BJ (cell line): ENCODE results near the gene HAPLN2. TPM values are rescaled to one million over a fixed set of nuclear protein-coding genes. Genes with fewer than 3 reads are reported as not detected.

Experiments
- CTCF ChIA-PET: fragments of 350-600 bp; formaldehyde crosslinking; extraction: SDS; loops from one replicate; lab custom pipeline; 2021; ENCODE audit warnings: antibody characterized with exemption, inconsistent platforms; lab: Yijun Ruan, JAX
- POLR2A ChIA-PET: fragments of 300-600 bp; sonication (Branson Sonifier 250); formaldehyde crosslinking; extraction: SDS; loops from one replicate; lab custom pipeline; 2021; ENCODE audit warnings: antibody characterized with exemption; lab: Charles Lee
- DNase-seq: peaks from one replicate; pipeline ENCODE4 v3.0.0-alpha.2; 2011; ENCODE audit warnings: low read depth
- H3K27me3 ChIP-seq: 2 replicates; pipeline ENCODE4 v1.6.0; 2011; ENCODE audit warnings: low read length; ENCODE audit not compliant: control insufficient read depth, insufficient read depth
- H3K36me3 ChIP-seq: 2 replicates; pipeline ENCODE4 v1.5.1; 2011; ENCODE audit warnings: low read length; ENCODE audit not compliant: control insufficient read depth, insufficient read depth
- H3K4me3 ChIP-seq: 2 replicates; pipeline ENCODE4 v1.5.1; 2011; ENCODE audit warnings: low read depth, mild to moderate bottlenecking, control low read depth, low read length
- CTCF ChIP-seq: IDR thresholded peaks from 2 replicates; pipeline ENCODE4 v1.5.1; 2011; ENCODE audit warnings: low read depth, mild to moderate bottlenecking, control low read depth, inconsistent platforms, low read length, moderate library complexity; ENCODE audit not compliant: insufficient read depth
- polyA plus RNA-seq: library from polyadenylated mRNA; depleted of rRNA; stranded (reverse); fragments of >200 nt; gene quantifications from 2 replicates; pipeline ENCODE4 v1.2.3, GENCODE V29; 2011

HAPLN2 gene
- polyA plus RNA-seq, 1 experiment, result not detected

GRCh38 chr1:156574039-156574633 is 45.1 kb upstream of the HAPLN2 start:
- POLR2A ChIA-PET, result no interaction called here
- Histone ChIP-seq H3K4me3 (no peak overlapping the region), H3K27me3 (0 out of 2 replicates have a peak, but pooled peaks cover 2% of the 10 kb centered on the region), H3K36me3 (no peaks in the 10 kb centered on the region)
- TF ChIP-seq CTCF, result no peak
- DNase-seq, result no peak
- CTCF ChIA-PET, result interaction anchor here (0.6 to 1.2 kb wide), 2 partner anchors 8 to 53 kb away, joined by 3 read pairs; no protein-coding TSS in a partner anchor

DNA sequence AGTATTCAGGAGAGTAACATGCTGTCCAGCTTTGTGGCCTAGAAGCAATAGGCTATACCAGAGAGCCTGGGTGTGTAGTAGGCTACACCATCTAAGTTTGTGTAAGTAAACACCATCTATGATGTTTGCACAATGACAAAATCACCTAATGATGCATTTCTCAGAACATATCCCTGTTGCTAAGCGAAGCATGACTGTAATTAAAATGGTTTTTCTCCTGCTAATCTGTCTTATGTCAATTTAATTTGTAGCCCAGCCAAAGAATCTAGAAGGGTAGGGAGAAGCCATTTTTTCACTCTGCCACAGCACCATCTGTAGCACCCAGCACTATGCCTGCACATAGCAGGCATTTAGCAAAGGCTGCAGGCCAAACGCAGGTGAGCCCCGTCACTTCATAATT is 41.7 kb upstream of the HAPLN2 start:
- Histone ChIP-seq H3K27me3 (peaks cover 3% of the 10 kb centered on the region; the same call in 1 of the 2 replicates), H3K4me3 (no peak overlapping the region), H3K36me3 (no peaks in the 10 kb centered on the region)
- no peak for DNase-seq
- ChIA-PET POLR2A (no interaction called here), CTCF (interaction anchor here (1.4 kb wide), 1 partner anchor 31 kb away, joined by 3 read pairs; no protein-coding TSS in a partner anchor)
- TF ChIP-seq CTCF, result no peak

DNA sequence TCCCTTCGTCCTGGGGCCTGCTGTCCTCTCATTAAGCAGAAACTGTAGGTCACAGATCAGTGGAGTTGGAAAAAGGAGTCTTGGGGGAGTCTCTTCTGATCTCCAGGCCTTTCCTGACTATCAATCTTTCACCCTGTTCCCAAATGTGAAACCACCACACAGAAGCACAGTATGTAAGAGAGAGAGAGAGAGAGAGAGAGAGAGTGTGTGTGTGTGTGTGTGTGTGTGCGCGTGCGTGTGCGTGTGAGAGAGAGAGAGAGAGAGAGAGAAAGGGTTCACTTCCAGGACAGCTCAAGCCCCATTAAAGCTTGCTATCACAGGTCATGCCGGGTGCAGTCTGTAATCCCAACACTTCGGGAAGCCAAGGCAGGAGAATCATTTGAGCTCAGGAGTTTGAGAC is 41.2 kb upstream of the HAPLN2 start:
- Histone ChIP-seq H3K27me3 (peaks cover 3% of the 10 kb centered on the region; the same call in 1 of the 2 replicates), H3K4me3 (no peak overlapping the region), H3K36me3 (no peaks in the 10 kb centered on the region)
- ChIA-PET CTCF (interaction anchor here (1.4 kb wide), 1 partner anchor 31 kb away, joined by 3 read pairs; no protein-coding TSS in a partner anchor), POLR2A (no interaction called here)
- no peak for TF ChIP-seq CTCF
- no peak for DNase-seq

- ChIA-PET CTCF (no interaction called here), POLR2A (interaction anchor here (0.6 kb wide), 1 partner anchor 103 kb away, joined by 3 read pairs; no protein-coding TSS in a partner anchor)
- no peak for DNase-seq
- Histone ChIP-seq H3K4me3 (no peak within 1 kb of the TSS), H3K27me3 (peaks cover 1% of the 10 kb centered on the region; the same call in 1 of the 2 replicates), H3K36me3 (no peaks in the 10 kb centered on the region)
- TF ChIP-seq CTCF, result no peak
Measured at GRCh38 chr1:156579472-156579871, 39.7 kb upstream of the HAPLN2 start, which contains the start of gene TTC24. Gene TTC24, plus strand, starts transcription at chr1:156579723. Its CDS starts 1,642 bp downstream, at chr1:156581365.

DNA sequence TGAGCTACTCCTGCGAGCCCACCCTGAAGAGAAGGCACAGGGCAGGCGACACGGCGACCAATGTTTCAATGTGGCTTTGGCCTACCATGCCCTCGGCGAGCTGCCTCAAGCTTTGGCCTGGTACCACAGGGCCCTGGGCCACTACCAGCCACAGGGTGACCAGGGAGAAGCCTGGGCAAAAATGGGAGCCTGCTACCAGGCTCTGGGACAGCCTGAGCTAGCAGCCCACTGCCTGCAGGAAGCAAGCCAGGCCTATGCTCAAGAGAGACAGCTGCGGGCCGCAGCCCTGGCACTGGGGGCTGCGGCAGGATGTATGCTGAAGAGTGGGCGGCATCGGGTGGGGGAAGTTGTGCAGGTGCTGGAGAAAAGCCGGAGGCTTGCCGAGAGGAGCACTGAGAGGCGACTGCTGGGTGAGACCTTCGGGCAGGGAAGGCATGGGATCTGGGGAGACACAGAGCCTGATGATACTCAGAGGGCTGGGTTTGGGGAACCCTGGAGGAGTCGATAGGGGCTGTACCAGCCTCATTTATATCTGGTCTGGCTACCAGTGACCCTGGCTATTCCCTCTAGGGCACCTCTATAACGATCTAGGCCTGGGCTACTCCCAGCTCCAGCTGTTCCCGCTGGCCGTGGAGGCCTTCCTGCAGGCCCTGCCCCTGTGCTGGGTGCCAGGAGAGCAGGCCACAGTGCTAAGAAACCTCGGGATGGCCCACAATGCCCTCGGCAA is 37.4 kb upstream of the HAPLN2 start:
- ChIA-PET CTCF (interaction anchor here (0.5 to 2.4 kb wide), 16 partner anchors 8 to 453 kb away, joined by 3 to 16 read pairs (median 3); partner anchors contain the start of genes IQGAP3 and NAXE), POLR2A (no interaction called here)
- Histone ChIP-seq H3K27me3 (peaks cover 3% of the 10 kb centered on the region; the same call in 1 of the 2 replicates), H3K36me3 (no peaks in the 10 kb centered on the region), H3K4me3 (no peak overlapping the region)
- no peak for TF ChIP-seq CTCF
- DNase-seq, result no peak
